IMR-90 (cell line): ENCODE data around the gene USH2A. TPM values are rescaled to one million over a fixed set of nuclear protein-coding genes. Genes with fewer than 3 reads are reported as not detected.

Experiments used
- ATAC-seq: fragments of 200-7000 bp; cut with Tn5 transposase; 2 replicates; pipeline ENCODE4 v1.9.1; 2020; ENCODE audit warnings: low read depth, mild to moderate bottlenecking, moderate library complexity
- BruUV-seq: library from RNA; stranded (reverse); fragments of 400-500 nt; replicated peaks from 2 replicates; lab custom pipeline; 2021; lab: Mats Ljungman, UMichigan
- CTCF ChIA-PET: fragments of 300-600 bp; formaldehyde crosslinking; extraction: SDS; loops from one replicate; lab custom pipeline; 2021; ENCODE audit warnings: antibody characterized with exemption; lab: Yijun Ruan, JAX
- POLR2A ChIA-PET: fragments of 300-600 bp; sonication (Branson Sonifier 250); formaldehyde crosslinking; loops from one replicate; lab custom pipeline; 2022; ENCODE audit warnings: antibody characterized with exemption; ENCODE audit not compliant: unreplicated experiment; lab: Charles Lee
- DNase-seq: peaks from one replicate; pipeline ENCODE4 v3.0.0; 2013
- H2AFZ ChIP-seq: replicated peaks from 2 replicates; pipeline ENCODE3; 2013; ENCODE audit warnings: low read length, mild to moderate bottlenecking; ENCODE audit not compliant: poor library complexity
- H2AK5ac ChIP-seq: 2 replicates; pipeline ENCODE4 v1.6.1; 2013; ENCODE audit warnings: low read depth, low read length, inconsistent platforms
- H2AK9ac ChIP-seq: replicated peaks from 2 replicates; pipeline ENCODE3; 2013; ENCODE audit warnings: mild to moderate bottlenecking, low read depth, low read length, moderate library complexity; ENCODE audit not compliant: poor library complexity
- H2BK120ac ChIP-seq: 2 replicates; pipeline ENCODE4 v1.6.1; 2013; ENCODE audit warnings: low read depth, low read length, inconsistent platforms
- H2BK15ac ChIP-seq: 3 replicates; pipeline ENCODE4 v1.6.1; 2013; ENCODE audit warnings: low read depth, low read length, inconsistent platforms
- H2BK20ac ChIP-seq: 2 replicates; pipeline ENCODE4 v1.6.1; 2013; ENCODE audit warnings: low read depth, mild to moderate bottlenecking, inconsistent platforms, low read length, moderate library complexity
- H2BK5ac ChIP-seq: 2 replicates; pipeline ENCODE4 v1.6.1; 2013; ENCODE audit warnings: mild to moderate bottlenecking, low read depth, low read length, inconsistent platforms; ENCODE audit not compliant: poor library complexity, severe bottlenecking
- H3K14ac ChIP-seq: replicated peaks from 2 replicates; pipeline ENCODE4 v1.6.1; 2013; ENCODE audit warnings: low read depth, low read length, inconsistent platforms
- H3K18ac ChIP-seq: 2 replicates; pipeline ENCODE4 v1.6.1; 2013; ENCODE audit warnings: low read depth, low read length, control low read depth
- H3K23ac ChIP-seq: 2 replicates; pipeline ENCODE4 v1.6.1; 2013; ENCODE audit warnings: low read depth, low read length, inconsistent platforms
- H3K27ac ChIP-seq: 2 replicates; pipeline ENCODE4 v1.5.1; 2013; ENCODE audit warnings: mild to moderate bottlenecking, control low read depth, low read length; ENCODE audit not compliant: insufficient read depth
- H3K27me3 ChIP-seq: 2 replicates; pipeline ENCODE4 v1.6.1; 2013; ENCODE audit warnings: low read length; ENCODE audit not compliant: control insufficient read depth, insufficient read depth
- H3K36me3 ChIP-seq: 2 replicates; pipeline ENCODE4 v1.6.1; 2013; ENCODE audit warnings: low read length, mixed read lengths; ENCODE audit not compliant: control insufficient read depth, insufficient read depth
- H3K4ac ChIP-seq: 2 replicates; pipeline ENCODE4 v1.6.1; 2013; ENCODE audit warnings: low read depth, low read length, inconsistent platforms
- H3K4me1 ChIP-seq: 2 replicates; pipeline ENCODE4 v1.6.1; 2013; ENCODE audit warnings: low read length, mixed read lengths; ENCODE audit not compliant: control insufficient read depth, insufficient read depth
- H3K4me2 ChIP-seq: 2 replicates; pipeline ENCODE4 v1.6.1; 2013; ENCODE audit warnings: low read depth, mild to moderate bottlenecking, control low read depth, low read length, moderate library complexity
- H3K4me3 ChIP-seq: 2 replicates; pipeline ENCODE4 v1.5.1; 2013; ENCODE audit warnings: low read depth, mild to moderate bottlenecking, control low read depth, low read length, moderate library complexity; ENCODE audit not compliant: insufficient read depth
- H3K56ac ChIP-seq: 2 replicates; pipeline ENCODE4 v1.6.1; 2013; ENCODE audit warnings: low read length, inconsistent platforms; ENCODE audit not compliant: insufficient read depth; ENCODE audit errors: extremely low read depth
- H3K79me1 ChIP-seq, 2 experiments: 2 replicates each; pipeline ENCODE4 v1.6.1; 2013; ENCODE audit warnings: low read length in 2 of 2, inconsistent platforms in 1 of 2, low read depth in 1 of 2
- H3K9ac ChIP-seq: 2 replicates; pipeline ENCODE4 v1.6.1; 2013; ENCODE audit warnings: low read depth, low read length, control low read depth
- H3K9me1 ChIP-seq: 2 replicates; pipeline ENCODE4 v1.6.1; 2013; ENCODE audit warnings: low read length, inconsistent platforms; ENCODE audit not compliant: insufficient read depth
- H3K9me3 ChIP-seq: 2 replicates; pipeline ENCODE4 v1.6.1; 2013; ENCODE audit warnings: low read length; ENCODE audit not compliant: control insufficient read depth, insufficient read depth
- H4K20me1 ChIP-seq: 2 replicates; pipeline ENCODE4 v1.6.1; 2013; ENCODE audit warnings: low read length, inconsistent platforms; ENCODE audit not compliant: insufficient read depth
- H4K5ac ChIP-seq: 2 replicates; pipeline ENCODE4 v1.6.1; 2013; ENCODE audit warnings: mild to moderate bottlenecking, low read depth, low read length, control low read depth
- H4K8ac ChIP-seq, 2 experiments: 2 replicates each; pipeline ENCODE4 v1.6.1; 2013; ENCODE audit warnings: low read depth in 2 of 2, low read length in 2 of 2, control low read depth in 1 of 2, inconsistent platforms in 1 of 2
- H4K91ac ChIP-seq: 2 replicates; pipeline ENCODE4 v1.6.1; 2013; ENCODE audit warnings: low read depth, low read length, inconsistent platforms; ENCODE audit not compliant: insufficient read depth
- BHLHE40 ChIP-seq: fragments of 150-350 bp; IDR thresholded peaks from 2 replicates; pipeline ENCODE4 v1.6.1; 2016; ENCODE audit warnings: mild to moderate bottlenecking, low read depth, low read length
- CHD1 ChIP-seq: IDR thresholded peaks from 2 replicates; pipeline ENCODE4 v1.6.1; 2012; ENCODE audit warnings: low read depth, low read length, improper control_type of control experiment
- ELK1 ChIP-seq: fragments of 150-350 bp; IDR thresholded peaks from 2 replicates; pipeline ENCODE4 v1.6.1; 2016; ENCODE audit warnings: low read depth, mild to moderate bottlenecking, low read length, moderate library complexity, borderline replicate concordance
- MAZ ChIP-seq: IDR thresholded peaks from 2 replicates; pipeline ENCODE4 v1.6.1; 2012; ENCODE audit warnings: low read depth, mild to moderate bottlenecking, low read length, improper control_type of control experiment, moderate library complexity, borderline replicate concordance
- POLR2A ChIP-seq: IDR thresholded peaks from 2 replicates; pipeline ENCODE4 v1.6.1; 2012; ENCODE audit warnings: mild to moderate bottlenecking, low read depth, low read length
- RFX5 ChIP-seq: IDR thresholded peaks from 2 replicates; pipeline ENCODE4 v1.8.0; 2012; ENCODE audit warnings: low read depth, mild to moderate bottlenecking, low read length, moderate library complexity
- SMC3 ChIP-seq: fragments of 150-350 bp; IDR thresholded peaks from 2 replicates; pipeline ENCODE4 v1.6.1; 2016; ENCODE audit warnings: low read depth, mild to moderate bottlenecking, antibody characterized with exemption, low read length, moderate library complexity
- WGBS, 2 experiments: methylation state at CpG; one replicate each; pipeline versions ENCODE4 v1.1.5 to v1.1.7; 2013; ENCODE audit warnings: missing lambda C conversion rate in 2 of 2; ENCODE audit not compliant: insufficient read length in 1 of 2; ENCODE audit errors: extremely low coverage in 2 of 2; 5-methylcytosine and 5-hydroxymethylcytosine counted together
- dilution Hi-C: fragments of 300-500 bp; cut with HindIII; formaldehyde crosslinking; loops from one replicate; pipeline ENCODE4 v1.14.3; 2018; ENCODE audit warnings: low sequenced_read_pairs; ENCODE audit not compliant: unreplicated experiment
- in situ Hi-C: fragments of 300-500 bp; cut with MboI; formaldehyde crosslinking; loops from 3 replicates; pipeline ENCODE4 v1.14.3; 2019; ENCODE audit warnings: low sequenced_read_pairs, inconsistent platforms, mixed read lengths
- intact Hi-C: fragments of 100-400 bp; cut with micrococcal nuclease; formaldehyde crosslinking; loops from 2 replicates; pipeline ENCODE4 v1.10.0; 2022
- polyA plus RNA-seq, 3 experiments: library from polyadenylated mRNA; depleted of rRNA; stranded (reverse); fragments of >200 nt; gene quantifications; 2 replicates each; pipeline ENCODE4 v1.2.3, GENCODE V29; 2012; ENCODE audit warnings: low replicate concordance in 1 of 3
- total RNA-seq: library from RNA; depleted of rRNA; stranded (reverse); fragments of >200 nt; gene quantifications from 2 replicates; pipeline ENCODE4 v1.2.3, GENCODE V29; 2012

The USH2A gene
- total and polyA plus RNA-seq, 2 of the 4 experiments (the other 2 are of a cell fraction) = under 0.01 to 0.02 TPM

GRCh38 chr1:216379441-216379840 lies 43.8 kb downstream of the USH2A start:
- TF ChIP-seq SMC3 (no peak), MAZ (no peak), POLR2A (no peak), RFX5 (no peak), CHD1 (no peak), BHLHE40 (no peak), ELK1 (no peak)
- Histone ChIP-seq H2AK9ac (no peak overlapping the region), H3K27ac (no peak overlapping the region), H3K9ac (no peak overlapping the region), H3K4me1 (no peaks in the 10 kb centered on the region), H3K56ac (no peak overlapping the region), H3K23ac (no peak overlapping the region), H3K18ac (no peak overlapping the region), H3K4me3 (no peak overlapping the region), H3K9me1 (peaks cover 3% of the 10 kb centered on the region; the same call in 1 of the 2 replicates), H3K36me3 (no peaks in the 10 kb centered on the region), H2AK5ac (no peak overlapping the region), H2BK20ac (no peak overlapping the region), H2AFZ (no peak overlapping the region), H2BK15ac (no peak overlapping the region), H4K91ac (no peak overlapping the region), H3K27me3 (no peaks in the 10 kb centered on the region), H3K4ac (no peak overlapping the region), H4K5ac (no peak overlapping the region), H2BK5ac (no peak overlapping the region), H3K9me3 (no peaks in the 10 kb centered on the region), H3K79me1 (no peaks in the 10 kb centered on the region), H3K14ac (no peak overlapping the region), H4K8ac (no peak overlapping the region), H4K20me1 (no peaks in the 10 kb centered on the region), H3K4me2 (no peak overlapping the region), H2BK120ac (no peak overlapping the region)
- no peak for DNase-seq
- POLR2A ChIA-PET = no interaction called here
- CTCF ChIA-PET = interaction anchor here (0.6 kb wide), 1 partner anchor 1235 kb away, joined by 5 read pairs; no protein-coding TSS in a partner anchor
- no peak for ATAC-seq
- intact Hi-C loops = no loop called here
- no CpG with 5 or more reads among the region's 1 CpG for WGBS, 2 experiments
- dilution Hi-C loops = no loop called here
- in situ Hi-C loops = no loop called here
- BruUV-seq = no TSS peak
